DND-41 (cell line): Measurements from ENCODE around the gene PRTFDC1.

ENCODE experiments used
- EZH2 ChIP-seq: IDR thresholded peaks from 3 replicates; pipeline ENCODE4 v1.6.1; 2012; ENCODE audit warnings: borderline replicate concordance, low read depth, mild to moderate bottlenecking, moderate library complexity, low read length, inconsistent platforms; ENCODE audit not compliant: severe bottlenecking
- TF ChIP-seq, protein P1 (sequence below): IDR thresholded peaks from 2 replicates; pipeline ENCODE4 v1.5.1; 2012; ENCODE audit warnings: borderline replicate concordance, low read length, moderate library complexity, mild to moderate bottlenecking; ENCODE audit not compliant: poor library complexity, severe bottlenecking; ENCODE audit errors: extremely low read depth

GRCh38 chr10:24901686-24902399, 50.6 kb downstream of the PRTFDC1 start:
- TF ChIP-seq, protein P1, sequence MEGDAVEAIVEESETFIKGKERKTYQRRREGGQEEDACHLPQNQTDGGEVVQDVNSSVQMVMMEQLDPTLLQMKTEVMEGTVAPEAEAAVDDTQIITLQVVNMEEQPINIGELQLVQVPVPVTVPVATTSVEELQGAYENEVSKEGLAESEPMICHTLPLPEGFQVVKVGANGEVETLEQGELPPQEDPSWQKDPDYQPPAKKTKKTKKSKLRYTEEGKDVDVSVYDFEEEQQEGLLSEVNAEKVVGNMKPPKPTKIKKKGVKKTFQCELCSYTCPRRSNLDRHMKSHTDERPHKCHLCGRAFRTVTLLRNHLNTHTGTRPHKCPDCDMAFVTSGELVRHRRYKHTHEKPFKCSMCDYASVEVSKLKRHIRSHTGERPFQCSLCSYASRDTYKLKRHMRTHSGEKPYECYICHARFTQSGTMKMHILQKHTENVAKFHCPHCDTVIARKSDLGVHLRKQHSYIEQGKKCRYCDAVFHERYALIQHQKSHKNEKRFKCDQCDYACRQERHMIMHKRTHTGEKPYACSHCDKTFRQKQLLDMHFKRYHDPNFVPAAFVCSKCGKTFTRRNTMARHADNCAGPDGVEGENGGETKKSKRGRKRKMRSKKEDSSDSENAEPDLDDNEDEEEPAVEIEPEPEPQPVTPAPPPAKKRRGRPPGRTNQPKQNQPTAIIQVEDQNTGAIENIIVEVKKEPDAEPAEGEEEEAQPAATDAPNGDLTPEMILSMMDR = no peak
- no peak for TF ChIP-seq EZH2
